ENCODE data around the gene SLC25A23. TPM values are rescaled to one million over a fixed set of nuclear protein-coding genes. Genes with fewer than 3 reads are reported as not detected.

The SLC25A23 gene
- total and polyA plus RNA-seq, 3 donors from 2014 or later: 26.9 to 38.5 (median 34.3) TPM

DNA sequence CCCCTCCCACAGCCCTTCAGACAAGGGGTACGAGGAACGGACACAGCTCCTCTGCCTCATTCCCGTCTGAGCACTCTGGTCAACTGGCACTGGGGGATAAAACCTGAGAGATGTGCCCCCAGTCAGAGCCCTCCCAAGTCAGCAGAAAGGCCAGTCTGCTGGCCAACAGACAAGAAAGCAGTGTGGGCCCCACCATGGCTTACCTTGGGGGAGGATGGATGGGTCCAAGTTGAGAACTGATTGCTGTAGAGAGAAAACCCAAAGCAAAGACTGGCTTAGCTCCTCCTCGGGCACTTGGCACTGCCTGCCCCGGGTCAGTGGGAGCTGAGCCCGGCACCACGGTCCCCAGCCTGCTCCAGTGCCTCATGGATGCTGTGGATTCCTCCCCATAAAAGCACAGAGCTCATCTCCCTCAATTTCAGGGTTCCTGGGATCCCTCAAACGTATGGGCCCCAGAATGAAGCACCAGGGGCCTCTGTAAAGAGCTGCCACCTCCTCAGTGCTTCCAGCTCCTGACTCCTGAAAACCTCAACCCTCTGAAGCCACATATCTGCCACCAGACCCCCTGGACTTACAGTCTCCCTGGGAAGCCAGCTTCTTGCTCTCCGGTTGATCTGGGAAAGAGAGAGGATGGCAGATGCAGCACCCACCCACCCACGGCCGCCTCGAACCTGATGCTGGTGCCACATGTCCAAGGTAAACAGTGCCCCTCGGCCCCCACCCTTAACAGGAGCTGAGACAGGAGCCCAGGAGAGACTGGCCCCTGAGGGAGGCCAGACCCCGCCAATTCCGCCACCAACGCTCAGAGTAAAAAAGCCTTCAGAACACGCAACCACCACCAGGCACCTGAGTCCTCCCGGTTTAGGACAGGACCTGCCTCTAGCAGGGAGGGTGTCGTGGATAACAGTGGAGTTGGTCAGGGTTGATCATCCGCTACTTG lies 38.2 kb downstream of the SLC25A23 start:
- H3K36me3 ChIP-seq (ENCODE audit: low read depth, missing control alignments): no peaks in the 10 kb centered on the region
- no peak overlapping the region for H3K4me3 ChIP-seq
- H3K27me3 ChIP-seq: no peaks in the 10 kb centered on the region
- no peak for DNase-seq
- intact Hi-C loops (cut with DNase I; ENCODE audit: low total_unique reads): no loop called here
- no peaks in the 10 kb centered on the region for H3K9me3 ChIP-seq
- peaks cover 16% of the 10 kb centered on the region for H3K4me1 ChIP-seq
- no peak overlapping the region for H3K27ac ChIP-seq
- TF ChIP-seq, protein P1, sequence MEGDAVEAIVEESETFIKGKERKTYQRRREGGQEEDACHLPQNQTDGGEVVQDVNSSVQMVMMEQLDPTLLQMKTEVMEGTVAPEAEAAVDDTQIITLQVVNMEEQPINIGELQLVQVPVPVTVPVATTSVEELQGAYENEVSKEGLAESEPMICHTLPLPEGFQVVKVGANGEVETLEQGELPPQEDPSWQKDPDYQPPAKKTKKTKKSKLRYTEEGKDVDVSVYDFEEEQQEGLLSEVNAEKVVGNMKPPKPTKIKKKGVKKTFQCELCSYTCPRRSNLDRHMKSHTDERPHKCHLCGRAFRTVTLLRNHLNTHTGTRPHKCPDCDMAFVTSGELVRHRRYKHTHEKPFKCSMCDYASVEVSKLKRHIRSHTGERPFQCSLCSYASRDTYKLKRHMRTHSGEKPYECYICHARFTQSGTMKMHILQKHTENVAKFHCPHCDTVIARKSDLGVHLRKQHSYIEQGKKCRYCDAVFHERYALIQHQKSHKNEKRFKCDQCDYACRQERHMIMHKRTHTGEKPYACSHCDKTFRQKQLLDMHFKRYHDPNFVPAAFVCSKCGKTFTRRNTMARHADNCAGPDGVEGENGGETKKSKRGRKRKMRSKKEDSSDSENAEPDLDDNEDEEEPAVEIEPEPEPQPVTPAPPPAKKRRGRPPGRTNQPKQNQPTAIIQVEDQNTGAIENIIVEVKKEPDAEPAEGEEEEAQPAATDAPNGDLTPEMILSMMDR (IDR thresholded peaks at IDR 0.05): no peak
- TF ChIP-seq POLR2A (IDR thresholded peaks at IDR 0.05): no peak
- 80% methylated on average over 10 to 20 of the region's 20 CpGs for WGBS, 2 donors

- no peak for DNase-seq
- intact Hi-C loops (cut with DNase I; ENCODE audit: low total_unique reads): no loop called here
- Histone ChIP-seq H3K4me3 (no peak overlapping the region), H3K27me3 (no peaks in the 10 kb centered on the region), H3K9me3 (no peaks in the 10 kb centered on the region), H3K36me3 (ENCODE audit: low read depth, missing control alignments) (no peaks in the 10 kb centered on the region), H3K27ac (no peak overlapping the region), H3K4me1 (peaks cover 19% of the 10 kb centered on the region)
- TF ChIP-seq POLR2A (IDR thresholded peaks at IDR 0.05): no peak
- TF ChIP-seq, protein P1 (IDR thresholded peaks at IDR 0.05): no peak
- 73 to 93% methylated on average over 6 to 19 of the region's 19 CpGs for WGBS, 2 donors
These were observed 41.0 kb downstream of the SLC25A23 start for GRCh38 chr19:6418562-6418932.

DNA sequence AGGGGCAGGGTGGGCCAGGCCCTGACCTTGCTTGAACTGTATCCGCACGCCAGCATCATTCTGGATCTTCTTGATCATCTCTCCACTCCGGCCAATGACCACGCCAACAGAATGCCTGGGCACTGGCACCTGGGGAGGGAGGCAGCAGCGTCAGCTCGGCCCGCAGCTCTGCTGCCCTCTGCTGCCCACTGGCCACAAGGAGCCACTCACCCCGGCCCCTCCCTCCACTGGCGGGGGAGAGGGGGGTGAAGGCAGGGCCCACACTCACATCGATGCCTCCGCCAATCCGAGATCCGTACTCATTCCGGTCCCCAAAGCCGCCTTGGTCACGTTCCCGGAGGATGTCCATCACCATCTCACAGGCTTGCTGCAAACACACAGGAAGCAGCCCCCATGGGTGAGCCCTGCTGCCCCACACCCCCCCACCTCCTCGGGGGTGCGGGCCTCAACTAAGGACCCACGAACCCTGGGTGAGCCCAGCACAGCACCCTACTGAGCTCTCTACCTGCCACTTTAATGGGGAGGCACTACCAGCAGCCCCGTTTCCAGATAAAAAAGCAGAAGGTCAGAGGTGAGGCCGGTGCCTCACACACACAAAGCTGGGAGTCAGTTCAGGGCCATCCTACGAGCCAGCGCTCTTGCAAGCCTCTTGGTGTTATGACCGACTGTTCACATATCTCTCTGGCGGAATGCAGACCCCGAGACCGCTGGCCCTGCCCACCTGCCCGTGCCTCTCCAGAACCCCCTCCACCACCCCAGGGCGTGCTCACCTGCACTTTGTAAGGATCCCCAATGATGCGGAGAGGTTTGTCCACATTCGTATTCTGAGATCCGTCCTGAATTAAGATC lies 41.7 kb downstream of the SLC25A23 start:
- no peaks in the 10 kb centered on the region for H3K27me3 ChIP-seq
- peak; percentile 55 for DNase-seq
- 69 to 91% methylated on average over 14 to 33 of the region's 33 CpGs for WGBS, 2 donors
- no peaks in the 10 kb centered on the region for H3K9me3 ChIP-seq
- no peak overlapping the region for H3K27ac ChIP-seq
- intact Hi-C loops (cut with DNase I; ENCODE audit: low total_unique reads): no loop called here
- H3K4me3 ChIP-seq: no peak overlapping the region
- H3K4me1 ChIP-seq: peaks cover 14% of the 10 kb centered on the region
- no peaks in the 10 kb centered on the region for H3K36me3 ChIP-seq (ENCODE audit: low read depth, missing control alignments)
- TF ChIP-seq POLR2A (IDR thresholded peaks at IDR 0.05): no peak
- TF ChIP-seq, protein P1 (IDR thresholded peaks at IDR 0.05): peak in 2 of 3 experiments; percentile 23 to 32

GRCh38 chr19:6416658-6417405 lies 42.8 kb downstream of the SLC25A23 start:
- intact Hi-C loops (cut with DNase I; ENCODE audit: low total_unique reads): no loop called here
- Histone ChIP-seq H3K9me3 (no peaks in the 10 kb centered on the region), H3K4me1 (peaks cover 11% of the 10 kb centered on the region), H3K36me3 (ENCODE audit: low read depth, missing control alignments) (no peaks in the 10 kb centered on the region), H3K4me3 (no peak overlapping the region), H3K27me3 (no peaks in the 10 kb centered on the region), H3K27ac (no peak overlapping the region)
- TF ChIP-seq POLR2A (IDR thresholded peaks at IDR 0.05): no peak
- TF ChIP-seq, protein P1 (IDR thresholded peaks at IDR 0.05): no peak
- WGBS, 2 donors: 90 to 95% methylated on average over 9 to 29 of the region's 29 CpGs
- DNase-seq: no peak
